ENCODE results near the gene FADS1.

Gene FADS1

DNA sequence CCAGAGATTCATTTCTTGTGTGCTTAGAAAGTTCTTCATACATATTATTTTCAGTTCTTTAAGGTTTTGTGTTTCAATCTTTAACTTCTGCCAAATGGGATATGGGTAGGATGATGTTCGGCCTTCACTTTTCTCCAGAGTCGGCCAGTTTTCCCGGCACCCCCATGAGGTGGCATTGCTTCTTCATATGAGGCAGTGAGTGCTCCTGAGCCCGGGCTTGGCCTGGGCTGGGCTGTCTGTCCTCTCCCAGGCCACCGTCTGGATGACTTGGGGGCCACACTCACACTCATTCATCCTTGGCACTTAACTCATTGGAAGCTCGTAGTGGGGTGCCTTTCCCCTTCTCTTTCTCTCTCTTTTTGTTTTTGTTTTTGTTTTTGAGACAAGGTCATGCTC lies 35.1 kb upstream of the FADS1 start:
- TF ChIP-seq, protein P1, sequence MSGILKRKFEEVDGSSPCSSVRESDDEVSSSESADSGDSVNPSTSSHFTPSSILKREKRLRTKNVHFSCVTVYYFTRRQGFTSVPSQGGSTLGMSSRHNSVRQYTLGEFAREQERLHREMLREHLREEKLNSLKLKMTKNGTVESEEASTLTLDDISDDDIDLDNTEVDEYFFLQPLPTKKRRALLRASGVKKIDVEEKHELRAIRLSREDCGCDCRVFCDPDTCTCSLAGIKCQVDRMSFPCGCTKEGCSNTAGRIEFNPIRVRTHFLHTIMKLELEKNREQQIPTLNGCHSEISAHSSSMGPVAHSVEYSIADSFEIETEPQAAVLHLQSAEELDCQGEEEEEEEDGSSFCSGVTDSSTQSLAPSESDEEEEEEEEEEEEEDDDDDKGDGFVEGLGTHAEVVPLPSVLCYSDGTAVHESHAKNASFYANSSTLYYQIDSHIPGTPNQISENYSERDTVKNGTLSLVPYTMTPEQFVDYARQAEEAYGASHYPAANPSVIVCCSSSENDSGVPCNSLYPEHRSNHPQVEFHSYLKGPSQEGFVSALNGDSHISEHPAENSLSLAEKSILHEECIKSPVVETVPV (CRISPR knock-in tag; IDR thresholded peaks at IDR 0.05), result no peak
- no peak for TF ChIP-seq SNAI2 (CRISPR knock-in tag; IDR thresholded peaks at IDR 0.05)
- TF ChIP-seq ZNF8 (CRISPR knock-in tag; IDR thresholded peaks at IDR 0.05), result no peak
- TF ChIP-seq, protein P2, sequence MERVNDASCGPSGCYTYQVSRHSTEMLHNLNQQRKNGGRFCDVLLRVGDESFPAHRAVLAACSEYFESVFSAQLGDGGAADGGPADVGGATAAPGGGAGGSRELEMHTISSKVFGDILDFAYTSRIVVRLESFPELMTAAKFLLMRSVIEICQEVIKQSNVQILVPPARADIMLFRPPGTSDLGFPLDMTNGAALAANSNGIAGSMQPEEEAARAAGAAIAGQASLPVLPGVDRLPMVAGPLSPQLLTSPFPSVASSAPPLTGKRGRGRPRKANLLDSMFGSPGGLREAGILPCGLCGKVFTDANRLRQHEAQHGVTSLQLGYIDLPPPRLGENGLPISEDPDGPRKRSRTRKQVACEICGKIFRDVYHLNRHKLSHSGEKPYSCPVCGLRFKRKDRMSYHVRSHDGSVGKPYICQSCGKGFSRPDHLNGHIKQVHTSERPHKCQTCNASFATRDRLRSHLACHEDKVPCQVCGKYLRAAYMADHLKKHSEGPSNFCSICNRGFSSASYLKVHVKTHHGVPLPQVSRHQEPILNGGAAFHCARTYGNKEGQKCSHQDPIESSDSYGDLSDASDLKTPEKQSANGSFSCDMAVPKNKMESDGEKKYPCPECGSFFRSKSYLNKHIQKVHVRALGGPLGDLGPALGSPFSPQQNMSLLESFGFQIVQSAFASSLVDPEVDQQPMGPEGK (CRISPR knock-in tag; IDR thresholded peaks at IDR 0.05; ENCODE audit: borderline replicate concordance), result no peak
- TF ChIP-seq, protein P3, sequence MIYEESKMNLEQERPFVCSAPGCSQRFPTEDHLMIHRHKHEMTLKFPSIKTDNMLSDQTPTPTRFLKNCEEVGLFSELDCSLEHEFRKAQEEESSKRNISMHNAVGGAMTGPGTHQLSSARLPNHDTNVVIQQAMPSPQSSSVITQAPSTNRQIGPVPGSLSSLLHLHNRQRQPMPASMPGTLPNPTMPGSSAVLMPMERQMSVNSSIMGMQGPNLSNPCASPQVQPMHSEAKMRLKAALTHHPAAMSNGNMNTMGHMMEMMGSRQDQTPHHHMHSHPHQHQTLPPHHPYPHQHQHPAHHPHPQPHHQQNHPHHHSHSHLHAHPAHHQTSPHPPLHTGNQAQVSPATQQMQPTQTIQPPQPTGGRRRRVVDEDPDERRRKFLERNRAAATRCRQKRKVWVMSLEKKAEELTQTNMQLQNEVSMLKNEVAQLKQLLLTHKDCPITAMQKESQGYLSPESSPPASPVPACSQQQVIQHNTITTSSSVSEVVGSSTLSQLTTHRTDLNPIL (CRISPR knock-in tag; IDR thresholded peaks at IDR 0.05; ENCODE audit: low read depth), result no peak
- no peak for TF ChIP-seq ZFP3 (CRISPR knock-in tag; IDR thresholded peaks at IDR 0.05)
- no peak for ATAC-seq

DNA sequence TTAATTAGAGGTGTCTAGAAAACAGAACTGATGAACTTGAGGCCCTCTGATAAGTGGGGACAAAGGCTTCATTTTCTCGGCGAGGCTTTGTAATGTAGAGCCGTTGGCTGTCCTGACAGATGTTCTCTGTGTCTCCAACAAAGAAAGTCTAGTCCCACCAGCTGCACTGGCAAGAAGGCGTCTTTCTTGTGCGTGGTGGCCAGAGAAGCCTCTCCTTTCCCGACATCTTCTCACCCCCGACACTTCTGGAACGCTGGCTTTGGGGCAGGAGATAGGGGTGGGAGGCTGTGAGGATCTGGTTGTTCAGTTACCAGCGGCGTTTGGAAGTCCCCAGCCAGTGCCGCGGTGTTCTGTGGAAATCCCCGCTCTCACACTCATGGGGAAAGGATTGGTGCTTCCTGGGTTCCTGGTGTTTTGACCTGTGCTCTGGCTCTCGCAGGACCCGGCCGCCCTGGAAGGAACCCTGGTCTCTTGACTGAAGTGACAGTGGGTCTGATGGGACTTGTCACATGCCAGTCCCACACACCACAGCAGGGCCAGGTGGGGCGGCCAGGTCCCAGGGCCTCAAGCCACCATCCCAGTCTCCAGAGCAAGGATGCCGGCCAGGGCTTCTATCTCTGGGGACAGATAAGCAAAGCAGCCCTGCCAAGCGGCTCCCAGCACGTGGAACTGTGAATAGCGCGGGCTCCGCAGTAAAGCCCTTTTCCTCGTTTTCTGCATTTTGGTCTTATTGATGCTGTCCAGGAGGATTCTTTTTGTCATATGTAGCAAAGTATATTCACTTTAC lies 34.5 kb upstream of the FADS1 start:
- no peak for TF ChIP-seq TOX (CRISPR knock-in tag; IDR thresholded peaks at IDR 0.05; ENCODE audit: borderline replicate concordance)
- TF ChIP-seq, protein P3 (CRISPR knock-in tag; IDR thresholded peaks at IDR 0.05; ENCODE audit: low read depth), result no peak
- TF ChIP-seq, protein P4, sequence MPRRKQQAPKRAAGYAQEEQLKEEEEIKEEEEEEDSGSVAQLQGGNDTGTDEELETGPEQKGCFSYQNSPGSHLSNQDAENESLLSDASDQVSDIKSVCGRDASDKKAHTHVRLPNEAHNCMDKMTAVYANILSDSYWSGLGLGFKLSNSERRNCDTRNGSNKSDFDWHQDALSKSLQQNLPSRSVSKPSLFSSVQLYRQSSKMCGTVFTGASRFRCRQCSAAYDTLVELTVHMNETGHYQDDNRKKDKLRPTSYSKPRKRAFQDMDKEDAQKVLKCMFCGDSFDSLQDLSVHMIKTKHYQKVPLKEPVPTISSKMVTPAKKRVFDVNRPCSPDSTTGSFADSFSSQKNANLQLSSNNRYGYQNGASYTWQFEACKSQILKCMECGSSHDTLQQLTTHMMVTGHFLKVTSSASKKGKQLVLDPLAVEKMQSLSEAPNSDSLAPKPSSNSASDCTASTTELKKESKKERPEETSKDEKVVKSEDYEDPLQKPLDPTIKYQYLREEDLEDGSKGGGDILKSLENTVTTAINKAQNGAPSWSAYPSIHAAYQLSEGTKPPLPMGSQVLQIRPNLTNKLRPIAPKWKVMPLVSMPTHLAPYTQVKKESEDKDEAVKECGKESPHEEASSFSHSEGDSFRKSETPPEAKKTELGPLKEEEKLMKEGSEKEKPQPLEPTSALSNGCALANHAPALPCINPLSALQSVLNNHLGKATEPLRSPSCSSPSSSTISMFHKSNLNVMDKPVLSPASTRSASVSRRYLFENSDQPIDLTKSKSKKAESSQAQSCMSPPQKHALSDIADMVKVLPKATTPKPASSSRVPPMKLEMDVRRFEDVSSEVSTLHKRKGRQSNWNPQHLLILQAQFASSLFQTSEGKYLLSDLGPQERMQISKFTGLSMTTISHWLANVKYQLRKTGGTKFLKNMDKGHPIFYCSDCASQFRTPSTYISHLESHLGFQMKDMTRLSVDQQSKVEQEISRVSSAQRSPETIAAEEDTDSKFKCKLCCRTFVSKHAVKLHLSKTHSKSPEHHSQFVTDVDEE (CRISPR knock-in tag; IDR thresholded peaks at IDR 0.05), result no peak
- TF ChIP-seq, protein P2 (CRISPR knock-in tag; IDR thresholded peaks at IDR 0.05; ENCODE audit: borderline replicate concordance), result no peak
- TF ChIP-seq, protein P5, sequence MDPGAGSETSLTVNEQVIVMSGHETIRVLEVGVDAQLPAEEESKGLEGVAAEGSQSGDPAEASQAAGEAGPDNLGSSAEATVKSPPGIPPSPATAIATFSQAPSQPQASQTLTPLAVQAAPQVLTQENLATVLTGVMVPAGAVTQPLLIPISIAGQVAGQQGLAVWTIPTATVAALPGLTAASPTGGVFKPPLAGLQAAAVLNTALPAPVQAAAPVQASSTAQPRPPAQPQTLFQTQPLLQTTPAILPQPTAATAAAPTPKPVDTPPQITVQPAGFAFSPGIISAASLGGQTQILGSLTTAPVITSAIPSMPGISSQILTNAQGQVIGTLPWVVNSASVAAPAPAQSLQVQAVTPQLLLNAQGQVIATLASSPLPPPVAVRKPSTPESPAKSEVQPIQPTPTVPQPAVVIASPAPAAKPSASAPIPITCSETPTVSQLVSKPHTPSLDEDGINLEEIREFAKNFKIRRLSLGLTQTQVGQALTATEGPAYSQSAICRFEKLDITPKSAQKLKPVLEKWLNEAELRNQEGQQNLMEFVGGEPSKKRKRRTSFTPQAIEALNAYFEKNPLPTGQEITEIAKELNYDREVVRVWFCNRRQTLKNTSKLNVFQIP (CRISPR knock-in tag; IDR thresholded peaks at IDR 0.05; ENCODE audit: borderline replicate concordance, low read depth), result no peak
- no peak for TF ChIP-seq RARB (CRISPR knock-in tag; IDR thresholded peaks at IDR 0.05)
- no peak for TF ChIP-seq PPARA (CRISPR knock-in tag; IDR thresholded peaks at IDR 0.05; ENCODE audit: borderline replicate concordance)
- no peak for TF ChIP-seq SNAI2 (CRISPR knock-in tag; IDR thresholded peaks at IDR 0.05)
- no peak for TF ChIP-seq ZNF70 (CRISPR knock-in tag; IDR thresholded peaks at IDR 0.05)
- no peak for TF ChIP-seq ZNF8 (CRISPR knock-in tag; IDR thresholded peaks at IDR 0.05)
- no peak for TF ChIP-seq OSR1 (CRISPR knock-in tag; IDR thresholded peaks at IDR 0.05)
- TF ChIP-seq CSDC2 (CRISPR knock-in tag; IDR thresholded peaks at IDR 0.05), result no peak
- no peak for TF ChIP-seq TCF4 (CRISPR knock-in tag; IDR thresholded peaks at IDR 0.05; ENCODE audit: borderline replicate concordance)
- no peak for TF ChIP-seq BACH2 (CRISPR knock-in tag; IDR thresholded peaks at IDR 0.05; ENCODE audit: borderline replicate concordance)
- no peak for ATAC-seq

All from SK-N-SH treated with all-trans-retinoic acid at 6 μM for 48 hours (cell line).